Activated CD8-positive, alpha-beta T cell treated with anti-CD3 and anti-CD28 coated beads, Interleukin-2, amount 10 ng/mL, durations not matched to agents 7 days and 5 days (primary cell): ENCODE results near the gene RASAL1. TPM values are rescaled to one million over a fixed set of nuclear protein-coding genes. Genes with fewer than 3 reads are reported as not detected.

Experiments
- ATAC-seq: fragments of 150-1000 bp; cut with Tn5 transposase; one replicate; pipeline ENCODE4 v1.10.0; 2021; ENCODE audit warnings: moderate library complexity
- CTCF ChIA-PET: fragments of 350-600 bp; sonication (Branson Sonifier 250); formaldehyde crosslinking; loops from one replicate; lab custom pipeline; 2021; ENCODE audit warnings: antibody characterized with exemption; lab: Charles Lee
- POLR2A ChIA-PET: fragments of 350-600 bp; sonication (Branson Sonifier 250); formaldehyde crosslinking; loops from one replicate; lab custom pipeline; 2021; ENCODE audit warnings: antibody characterized with exemption; lab: Charles Lee
- DNase-seq: peaks from one replicate; pipeline ENCODE4 v3.0.0-alpha.2; 2020
- H3K27ac Mint-ChIP-seq: one replicate; pipeline ENCODE4 v1.8.0; 2021; ENCODE audit warnings: mild to moderate bottlenecking, mixed read lengths
- H3K27me3 Mint-ChIP-seq: one replicate; pipeline ENCODE4 v1.8.0; 2021; ENCODE audit warnings: low read depth, mixed read lengths
- H3K36me3 Mint-ChIP-seq: one replicate; pipeline ENCODE4 v1.8.0; 2021; ENCODE audit warnings: low read depth, mixed read lengths
- H3K4me1 Mint-ChIP-seq: one replicate; pipeline ENCODE4 v1.8.0; 2021; ENCODE audit warnings: low read depth, mixed read lengths
- H3K4me3 Mint-ChIP-seq: one replicate; pipeline ENCODE4 v1.8.0; 2021; ENCODE audit warnings: mild to moderate bottlenecking, mixed read lengths
- H3K9me3 Mint-ChIP-seq: one replicate; pipeline ENCODE4 v1.8.0; 2022; ENCODE audit warnings: mixed read lengths; ENCODE audit not compliant: insufficient read depth
- total RNA-seq, 2 experiments: library from RNA; stranded (reverse); gene quantifications; one replicate each; pipeline ENCODE4 v1.2.3, GENCODE V29; 2021

RASAL1 gene
- total RNA-seq, 2 experiments from 2014 or later = 0.26 to 0.47 TPM

DNA sequence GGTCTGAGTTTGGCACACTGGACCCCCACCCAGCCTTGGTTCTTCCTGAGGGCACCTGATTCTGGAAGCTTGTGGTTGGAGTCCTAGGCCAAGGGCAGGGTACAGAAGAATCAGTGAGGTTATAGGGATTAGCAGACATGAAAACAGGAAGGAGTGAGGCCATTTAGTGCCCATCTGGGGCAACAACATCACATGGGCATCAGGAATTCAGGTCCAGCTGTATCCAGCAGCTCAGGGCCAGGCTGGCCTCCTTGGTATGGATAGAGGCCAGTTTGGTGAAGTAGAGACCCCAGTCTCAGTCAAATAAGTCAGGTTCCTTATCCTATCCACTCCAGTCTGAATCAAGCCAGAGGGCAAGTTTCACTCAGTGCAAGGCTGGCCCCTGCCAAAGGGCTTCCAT lies 36.2 kb downstream of the RASAL1 start:
- peaks cover 15% of the 10 kb centered on the region for H3K4me1 Mint-ChIP-seq
- H3K9me3 Mint-ChIP-seq = no peaks in the 10 kb centered on the region
- no peak for DNase-seq
- H3K27me3 Mint-ChIP-seq = peaks cover 7% of the 10 kb centered on the region
- H3K4me3 Mint-ChIP-seq = no peak overlapping the region
- no peak overlapping the region for H3K27ac Mint-ChIP-seq
- ATAC-seq = no peak
- CTCF ChIA-PET = interaction anchor here (1.0 to 6.2 kb wide), 12 partner anchors 10 to 199 kb away, joined by 3 to 53 read pairs (median 7); partner anchors contain the start of gene RASAL1
- no peaks in the 10 kb centered on the region for H3K36me3 Mint-ChIP-seq
- POLR2A ChIA-PET = no interaction called here

DNA sequence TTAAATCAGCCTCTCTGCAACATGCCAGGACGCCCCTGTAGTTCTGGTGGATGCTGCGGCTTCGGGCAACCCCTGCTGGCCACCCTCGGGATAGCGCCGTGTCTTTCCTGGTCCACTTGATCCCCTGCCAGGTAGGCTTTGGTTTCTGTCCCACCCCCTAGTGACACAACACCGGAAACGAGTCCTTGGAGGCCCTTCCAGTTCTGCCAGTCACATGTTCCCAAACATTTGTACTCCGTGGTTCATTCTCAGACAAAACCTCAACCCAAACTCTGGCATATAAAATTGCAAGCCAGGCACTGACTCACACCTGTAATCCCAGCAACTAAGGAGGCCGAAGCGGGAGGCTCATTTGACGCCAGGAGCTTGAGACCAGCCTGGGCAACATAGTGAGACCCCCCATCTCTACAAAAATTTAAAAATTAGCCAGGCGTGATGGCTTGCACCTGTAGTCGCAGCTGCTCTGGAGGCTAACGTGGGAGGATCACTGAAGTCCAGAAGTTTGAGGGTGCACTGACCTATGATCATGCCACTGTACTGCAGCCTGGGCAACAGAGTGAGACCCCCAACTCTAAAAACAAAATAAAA lies 37.0 kb downstream of the RASAL1 start:
- CTCF ChIA-PET = interaction anchor here (0.6 to 6.2 kb wide), 22 partner anchors 8 to 198 kb away, joined by 3 to 53 read pairs (median 6); partner anchors contain the start of genes DTX1 and RASAL1
- H3K27ac Mint-ChIP-seq = no peak overlapping the region
- POLR2A ChIA-PET = no interaction called here
- H3K36me3 Mint-ChIP-seq = no peaks in the 10 kb centered on the region
- no peak overlapping the region for H3K4me3 Mint-ChIP-seq
- DNase-seq = peak; percentile 77
- H3K9me3 Mint-ChIP-seq = no peaks in the 10 kb centered on the region
- peaks cover 7% of the 10 kb centered on the region for H3K4me1 Mint-ChIP-seq
- peaks cover 4% of the 10 kb centered on the region for H3K27me3 Mint-ChIP-seq
- ATAC-seq = peak; percentile 70

DNA sequence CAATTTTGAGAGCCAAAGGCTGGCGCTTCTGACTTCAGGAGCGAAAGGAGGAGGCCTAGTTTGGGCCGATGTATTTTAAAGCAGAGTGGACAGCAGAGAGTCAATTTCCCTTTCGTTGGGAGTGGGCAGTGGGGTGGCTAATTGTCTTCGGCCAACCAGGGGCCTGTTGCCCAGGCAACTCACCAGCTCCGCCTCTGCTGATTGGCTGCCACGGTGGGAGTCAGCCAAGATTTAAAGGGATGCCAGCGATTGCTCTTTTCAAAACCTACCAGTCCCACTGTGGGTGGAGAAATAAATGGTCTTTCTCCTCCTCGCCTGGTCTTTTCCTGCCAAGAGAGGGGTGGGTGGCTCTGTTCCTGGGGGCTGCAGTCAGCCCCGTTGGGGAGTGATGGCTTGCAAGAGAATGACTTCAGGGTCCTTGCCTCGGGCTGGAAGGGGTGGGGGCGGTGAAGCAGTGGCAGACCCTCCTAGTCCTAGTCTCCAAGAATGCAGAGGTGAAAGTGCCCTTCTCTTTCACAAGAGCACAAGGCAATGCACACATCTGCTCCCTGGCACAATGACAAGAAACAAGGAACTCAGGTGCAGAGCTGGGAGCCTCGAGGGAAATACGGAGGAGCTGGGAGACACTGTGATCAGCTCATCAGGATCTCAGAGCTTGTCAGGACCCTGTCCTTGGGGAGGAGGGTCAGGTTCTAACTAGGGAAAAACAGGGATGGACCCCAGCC lies 37.7 kb downstream of the RASAL1 start:
- no peaks in the 10 kb centered on the region for H3K36me3 Mint-ChIP-seq
- H3K27ac Mint-ChIP-seq = no peak overlapping the region
- DNase-seq = no peak
- no peak for ATAC-seq
- no peak overlapping the region for H3K4me3 Mint-ChIP-seq
- no peaks in the 10 kb centered on the region for H3K9me3 Mint-ChIP-seq
- H3K27me3 Mint-ChIP-seq = peaks cover 4% of the 10 kb centered on the region
- CTCF ChIA-PET = interaction anchor here (0.6 to 6.2 kb wide), 18 partner anchors 9 to 197 kb away, joined by 3 to 53 read pairs (median 6); partner anchors contain the start of genes DTX1 and RASAL1
- peaks cover 7% of the 10 kb centered on the region for H3K4me1 Mint-ChIP-seq
- POLR2A ChIA-PET = no interaction called here

DNA sequence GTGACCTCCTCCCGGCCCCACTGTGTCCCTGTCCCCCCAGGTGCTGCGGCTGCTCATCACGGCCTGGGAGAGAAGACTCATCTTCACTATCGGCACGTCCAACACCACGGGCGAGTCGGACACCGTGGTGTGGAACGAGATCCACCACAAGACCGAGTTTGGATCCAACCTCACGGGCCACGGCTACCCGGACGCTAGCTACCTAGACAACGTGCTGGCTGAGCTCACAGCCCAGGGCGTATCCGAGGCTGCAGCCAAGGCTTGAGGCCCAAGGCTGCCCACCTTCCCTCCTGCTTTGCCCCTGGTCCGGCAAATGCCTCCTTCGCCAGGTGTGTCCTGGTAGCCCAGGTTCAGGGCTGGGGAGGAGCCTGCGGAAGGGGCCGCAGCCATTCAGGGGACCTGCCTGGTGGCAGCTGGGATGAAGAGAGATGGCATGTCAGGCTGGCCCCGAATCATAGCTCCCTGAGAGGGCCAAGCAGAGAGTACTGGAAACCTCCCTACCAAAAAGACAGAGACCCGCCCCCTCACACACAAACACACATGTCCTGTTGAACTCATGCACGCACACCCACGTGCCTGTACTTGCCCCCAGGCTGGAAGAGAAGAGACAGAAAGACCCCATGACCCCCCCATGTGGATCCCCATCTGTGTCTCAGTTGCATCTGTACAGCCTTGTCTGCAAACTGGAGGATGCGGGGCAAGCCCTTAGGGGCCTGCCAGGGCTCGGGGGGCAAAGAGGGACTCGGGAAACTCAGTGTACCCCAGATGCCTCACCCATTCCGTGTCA lies 38.7 kb downstream of the RASAL1 start:
- Mint-ChIP-seq H3K4me3 (no peak overlapping the region), H3K27ac (no peak overlapping the region), H3K4me1 (peaks cover 11% of the 10 kb centered on the region), H3K27me3 (no peaks in the 10 kb centered on the region), H3K9me3 (no peaks in the 10 kb centered on the region), H3K36me3 (no peaks in the 10 kb centered on the region)
- ChIA-PET CTCF (interaction anchor here (0.8 to 6.2 kb wide), 5 partner anchors 8 to 196 kb away, joined by 3 to 53 read pairs (median 8); no protein-coding TSS in a partner anchor), POLR2A (no interaction called here)
- ATAC-seq (no peak), DNase-seq (no peak)

DNA sequence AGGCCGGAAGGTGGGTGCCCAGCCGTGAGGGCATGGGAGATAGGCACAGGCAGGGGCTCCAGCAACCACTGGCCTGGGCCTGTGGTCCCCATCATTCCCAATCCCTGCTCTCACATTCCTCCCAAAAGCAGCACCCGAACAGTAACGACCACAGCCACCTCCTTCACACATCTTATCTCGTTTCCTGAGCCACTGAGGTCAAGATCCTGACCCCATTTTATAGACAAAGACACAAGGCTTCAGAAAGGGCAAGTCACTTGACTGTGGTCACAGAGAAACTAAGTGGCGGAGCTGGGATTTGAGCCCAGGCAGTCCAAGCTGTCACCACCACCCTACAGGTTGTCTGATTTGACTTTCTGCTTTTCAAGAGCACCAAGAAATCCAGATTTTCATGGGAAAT lies 40.2 kb downstream of the RASAL1 start:
- no peak for ATAC-seq
- H3K4me1 Mint-ChIP-seq = peaks cover 16% of the 10 kb centered on the region
- ChIA-PET CTCF (interaction anchor here (0.9 kb wide), 1 partner anchor 47 kb away, joined by 5 read pairs; no protein-coding TSS in a partner anchor), POLR2A (no interaction called here)
- no peak for DNase-seq
- H3K27ac Mint-ChIP-seq = no peak overlapping the region
- no peaks in the 10 kb centered on the region for H3K9me3 Mint-ChIP-seq
- H3K36me3 Mint-ChIP-seq = no peaks in the 10 kb centered on the region
- peaks cover 2% of the 10 kb centered on the region for H3K27me3 Mint-ChIP-seq
- no peak overlapping the region for H3K4me3 Mint-ChIP-seq

DNA sequence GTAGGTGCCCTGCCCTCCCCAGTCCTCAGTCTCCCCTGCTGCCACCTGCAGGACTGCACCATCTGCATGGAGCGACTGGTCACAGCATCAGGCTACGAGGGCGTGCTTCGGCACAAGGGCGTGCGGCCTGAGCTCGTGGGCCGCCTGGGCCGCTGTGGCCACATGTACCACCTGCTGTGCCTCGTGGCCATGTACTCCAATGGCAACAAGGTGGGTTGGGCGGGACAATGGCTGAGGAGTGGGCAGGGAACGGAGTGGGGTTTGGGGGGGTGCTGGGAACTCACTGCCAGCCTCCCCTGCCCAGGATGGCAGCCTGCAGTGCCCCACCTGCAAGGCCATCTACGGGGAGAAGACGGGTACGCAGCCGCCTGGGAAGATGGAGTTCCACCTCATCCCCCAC lies 40.8 kb downstream of the RASAL1 start:
- no peak for DNase-seq
- Mint-ChIP-seq H3K36me3 (no peaks in the 10 kb centered on the region), H3K27me3 (peaks cover 2% of the 10 kb centered on the region), H3K4me1 (peaks cover 22% of the 10 kb centered on the region), H3K27ac (no peak overlapping the region), H3K4me3 (no peak overlapping the region), H3K9me3 (no peaks in the 10 kb centered on the region)
- CTCF ChIA-PET = no interaction called here
- no peak for ATAC-seq
- POLR2A ChIA-PET = no interaction called here

DNA sequence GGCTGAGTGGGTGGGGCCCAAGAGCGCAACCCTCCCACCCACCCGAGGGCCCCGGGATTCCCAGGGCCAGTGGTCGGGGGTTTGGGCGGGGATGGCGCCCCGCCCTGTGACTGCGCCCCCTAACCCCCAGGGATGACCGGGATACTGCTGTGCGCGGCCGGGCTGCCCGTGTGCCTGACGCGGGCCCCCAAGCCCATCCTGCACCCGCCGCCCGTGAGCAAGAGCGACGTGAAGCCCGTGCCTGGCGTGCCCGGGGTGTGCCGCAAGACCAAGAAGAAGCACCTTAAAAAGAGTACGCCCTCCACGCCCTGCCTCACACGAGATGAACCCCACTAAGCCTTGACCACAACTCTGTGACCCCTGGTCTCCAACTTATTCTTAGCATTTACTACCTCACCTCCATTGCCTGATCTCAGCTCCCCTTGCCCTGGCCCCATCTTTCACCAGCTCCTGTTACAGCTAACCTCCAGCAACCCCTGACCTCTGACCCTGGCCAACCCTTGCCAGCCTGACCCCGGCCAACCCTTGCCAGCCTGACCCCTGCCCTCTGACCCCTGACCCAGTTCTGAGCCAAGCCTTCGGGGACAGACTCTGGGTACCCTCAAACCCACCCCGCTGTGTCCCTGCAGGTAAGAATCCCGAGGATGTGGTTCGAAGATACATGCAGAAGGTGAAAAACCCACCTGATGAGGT lies 42.0 kb downstream of the RASAL1 start:
- no peak for DNase-seq
- Mint-ChIP-seq H3K27me3 (peaks cover 2% of the 10 kb centered on the region), H3K27ac (no peak overlapping the region), H3K4me1 (peaks cover 32% of the 10 kb centered on the region), H3K4me3 (no peak overlapping the region), H3K36me3 (no peaks in the 10 kb centered on the region), H3K9me3 (no peaks in the 10 kb centered on the region)
- ChIA-PET POLR2A (no interaction called here), CTCF (interaction anchor here (1.4 kb wide), 1 partner anchor 101 kb away, joined by 4 read pairs; no protein-coding TSS in a partner anchor)
- no peak for ATAC-seq

DNA sequence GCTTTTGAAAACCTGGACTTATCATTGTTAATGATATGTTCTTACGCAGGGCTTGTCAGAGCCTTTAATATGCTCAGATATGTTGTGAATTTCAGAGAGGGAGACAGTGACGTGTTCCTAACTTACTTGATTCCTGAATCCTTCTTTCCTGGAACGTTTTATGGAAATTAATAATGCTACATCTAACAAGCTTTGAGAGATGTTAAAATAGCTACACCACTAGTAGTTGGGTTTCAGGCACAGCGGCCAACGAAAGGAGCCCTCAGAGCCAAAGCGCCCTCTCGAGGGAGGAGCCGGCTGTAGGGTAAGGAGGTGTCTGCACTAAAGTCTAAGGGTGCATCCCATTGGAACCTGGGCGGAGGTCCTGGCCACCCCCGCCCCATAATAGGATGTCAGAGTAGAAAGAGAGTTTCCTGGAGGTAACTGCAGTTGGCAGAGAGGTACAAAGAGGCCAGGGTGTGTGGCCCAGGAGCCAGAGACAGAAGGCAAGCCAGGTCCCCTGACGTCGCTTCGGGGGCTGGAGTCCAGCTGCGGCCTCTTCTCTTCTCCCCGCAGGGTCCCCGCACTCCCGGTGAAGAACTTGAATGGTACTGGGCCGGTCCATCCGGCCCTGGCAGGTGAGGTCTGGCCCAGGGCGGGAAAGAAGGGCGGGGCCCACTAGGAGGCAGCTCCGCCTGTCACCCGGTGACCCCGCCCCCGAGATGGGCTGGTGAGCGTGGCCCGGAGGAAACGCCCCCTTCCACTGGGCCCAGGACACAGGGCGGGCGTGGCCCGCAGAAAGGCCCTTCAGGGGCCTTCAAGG lies 42.8 kb downstream of the RASAL1 start:
- ATAC-seq = no peak
- H3K4me1 Mint-ChIP-seq = peaks cover 37% of the 10 kb centered on the region
- DNase-seq = no peak
- ChIA-PET POLR2A (no interaction called here), CTCF (interaction anchor here (1.4 to 1.8 kb wide), 2 partner anchors 44 to 100 kb away, joined by 4 to 6 read pairs; no protein-coding TSS in a partner anchor)
- no peaks in the 10 kb centered on the region for H3K36me3 Mint-ChIP-seq
- H3K9me3 Mint-ChIP-seq = no peaks in the 10 kb centered on the region
- no peak overlapping the region for H3K4me3 Mint-ChIP-seq
- peaks cover 2% of the 10 kb centered on the region for H3K27me3 Mint-ChIP-seq
- H3K27ac Mint-ChIP-seq = no peak overlapping the region

DNA sequence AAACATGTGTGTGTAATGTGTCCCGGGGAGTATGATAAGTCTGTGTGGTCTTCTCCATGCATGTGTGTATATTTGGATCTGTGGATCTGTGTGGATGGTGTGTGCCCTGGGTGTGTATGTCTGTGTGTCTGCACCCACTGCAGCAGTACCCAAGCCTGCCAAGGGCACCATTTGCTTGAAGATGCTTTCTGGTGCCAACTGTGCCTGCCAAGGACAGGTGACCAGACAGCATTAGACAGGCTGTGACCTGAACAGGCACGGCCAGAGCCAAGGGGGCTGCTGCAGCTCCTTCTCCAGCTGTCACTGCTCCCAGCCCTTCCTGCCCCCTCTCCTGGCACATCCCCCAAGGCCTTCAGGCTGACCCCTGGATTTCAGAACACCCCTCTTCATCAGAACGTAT lies 44.1 kb downstream of the RASAL1 start:
- H3K4me3 Mint-ChIP-seq = no peak overlapping the region
- no peak for DNase-seq
- no peak overlapping the region for H3K27ac Mint-ChIP-seq
- no peaks in the 10 kb centered on the region for H3K36me3 Mint-ChIP-seq
- ATAC-seq = no peak
- H3K9me3 Mint-ChIP-seq = no peaks in the 10 kb centered on the region
- peaks cover 2% of the 10 kb centered on the region for H3K27me3 Mint-ChIP-seq
- H3K4me1 Mint-ChIP-seq = peaks cover 49% of the 10 kb centered on the region
- CTCF ChIA-PET = interaction anchor here (1.8 kb wide), 1 partner anchor 43 kb away, joined by 6 read pairs; no protein-coding TSS in a partner anchor
- POLR2A ChIA-PET = no interaction called here

DNA sequence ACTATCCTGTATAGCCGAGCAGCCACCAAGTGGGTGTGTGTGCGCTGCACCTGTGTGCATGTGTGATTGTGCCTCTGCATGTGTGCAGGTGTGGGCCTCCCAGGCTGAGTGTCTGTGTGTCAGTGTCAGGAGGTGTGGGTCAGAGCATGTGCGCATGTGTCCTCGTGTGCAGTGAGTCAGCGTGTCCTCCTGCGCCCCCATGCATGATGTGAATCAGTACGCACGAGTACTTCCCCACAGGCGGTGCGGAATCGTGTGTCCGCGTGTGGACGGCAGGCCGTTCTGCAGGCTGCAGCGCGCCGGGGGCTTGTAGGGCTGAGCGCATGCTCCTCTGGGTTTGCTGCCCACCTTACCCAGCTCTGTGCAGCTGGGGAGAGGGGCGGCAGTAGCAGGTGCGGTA lies 44.8 kb downstream of the RASAL1 start:
- H3K4me1 Mint-ChIP-seq = peaks cover 56% of the 10 kb centered on the region

More for the DNA sequence above, 44.8 kb downstream of the RASAL1 start:
- Mint-ChIP-seq H3K36me3 (no peaks in the 10 kb centered on the region), H3K27ac (no peak overlapping the region), H3K4me3 (no peak overlapping the region), H3K27me3 (peaks cover 2% of the 10 kb centered on the region), H3K9me3 (no peaks in the 10 kb centered on the region)
- no peak for ATAC-seq
- POLR2A ChIA-PET = no interaction called here
- CTCF ChIA-PET = interaction anchor here (0.7 kb wide), 1 partner anchor 63 kb away, joined by 3 read pairs; no protein-coding TSS in a partner anchor
- DNase-seq = no peak
